Neuronal stem cell (in vitro differentiated cells): ENCODE data around the gene WNT3.

ENCODE experiments used
- DNase-seq: peaks from one replicate; pipeline ENCODE4 v3.0.0-alpha.2; 2013; ENCODE audit warnings: low spot score
- H2AFZ ChIP-seq: one replicate; pipeline ENCODE4 v1.6.1; 2013; ENCODE audit warnings: mild to moderate bottlenecking, low read length, inconsistent platforms
- H2AK5ac ChIP-seq: 2 replicates; pipeline ENCODE4 v1.6.1; 2013; ENCODE audit warnings: low read depth, mild to moderate bottlenecking, inconsistent platforms, low read length, moderate library complexity, mixed read lengths
- H2BK120ac ChIP-seq: 2 replicates; pipeline ENCODE4 v1.6.1; 2013; ENCODE audit warnings: low read depth, mild to moderate bottlenecking, inconsistent platforms, low read length, moderate library complexity, mixed read lengths
- H2BK12ac ChIP-seq: one replicate; pipeline ENCODE4 v1.6.1; 2013; ENCODE audit warnings: low read length, inconsistent platforms
- H2BK15ac ChIP-seq: 2 replicates; pipeline ENCODE4 v1.6.1; 2013; ENCODE audit warnings: mild to moderate bottlenecking, low read length, inconsistent platforms, mixed read lengths
- H2BK5ac ChIP-seq: one replicate; pipeline ENCODE4 v1.6.1; 2013; ENCODE audit warnings: inconsistent platforms, mild to moderate bottlenecking, low read length, moderate library complexity
- H3K14ac ChIP-seq: one replicate; pipeline ENCODE4 v1.6.1; 2013; ENCODE audit warnings: low read length, inconsistent platforms
- H3K18ac ChIP-seq: 2 replicates; pipeline ENCODE4 v1.6.1; 2013; ENCODE audit warnings: low read length, inconsistent platforms
- H3K23ac ChIP-seq: 2 replicates; pipeline ENCODE4 v1.6.1; 2013; ENCODE audit warnings: low read depth, mild to moderate bottlenecking, mixed read lengths, low read length, inconsistent platforms; ENCODE audit not compliant: poor library complexity
- H3K27ac ChIP-seq: replicated peaks from 3 replicates; pipeline ENCODE4 v1.5.1; 2013; ENCODE audit warnings: low read length, inconsistent platforms
- H3K27me3 ChIP-seq, 3 experiments: 2 replicates each; pipeline ENCODE4 v1.6.1; 2013; ENCODE audit warnings: low read length in 3 of 3, mild to moderate bottlenecking in 2 of 3, inconsistent platforms in 1 of 3, low read depth in 1 of 3, mixed read lengths in 1 of 3, moderate library complexity in 1 of 3; ENCODE audit not compliant: control insufficient read depth in 3 of 3, insufficient read depth in 3 of 3
- H3K36me3 ChIP-seq, 2 donors: replicated peaks in 1 of 2; 2 replicates each; pipeline ENCODE4 v1.6.1; 2013; ENCODE audit warnings: low read length in 2 of 2; ENCODE audit not compliant: control insufficient read depth in 2 of 2, insufficient read depth in 2 of 2
- H3K4ac ChIP-seq: 2 replicates; pipeline ENCODE4 v1.6.1; 2013; ENCODE audit warnings: inconsistent platforms, mild to moderate bottlenecking, low read length, moderate library complexity
- H3K4me1 ChIP-seq, 2 donors: 1 replicate in 1 of 2; 2 replicates in 1 of 2; pipeline ENCODE4 v1.6.1; 2013; ENCODE audit warnings: low read length in 2 of 2, low read depth in 1 of 2; ENCODE audit not compliant: control insufficient read depth in 2 of 2, insufficient read depth in 1 of 2
- H3K4me2 ChIP-seq: one replicate; pipeline ENCODE4 v1.6.1; 2013; ENCODE audit warnings: mild to moderate bottlenecking, low read length, inconsistent platforms; ENCODE audit not compliant: insufficient read depth, poor library complexity, severe bottlenecking
- H3K4me3 ChIP-seq, 2 donors: 2 replicates each; pipeline ENCODE4 v1.5.1; 2013; ENCODE audit warnings: low read length in 2 of 2, mild to moderate bottlenecking in 2 of 2, inconsistent platforms in 1 of 2, moderate library complexity in 1 of 2
- H3K79me1 ChIP-seq: one replicate; pipeline ENCODE4 v1.6.1; 2013; ENCODE audit warnings: low read depth, mild to moderate bottlenecking, inconsistent platforms, low read length, moderate library complexity
- H3K9ac ChIP-seq: one replicate; pipeline ENCODE4 v1.6.1; 2013; ENCODE audit warnings: mild to moderate bottlenecking, low read depth, low read length, inconsistent platforms; ENCODE audit not compliant: poor library complexity
- H3K9me3 ChIP-seq, 2 donors: replicated peaks in 1 of 2; 2 replicates each; pipeline versions ENCODE3 to v1.6.1; 2013; ENCODE audit warnings: low read length in 2 of 2, mild to moderate bottlenecking in 2 of 2, inconsistent platforms in 1 of 2, low read depth in 1 of 2, mixed read lengths in 1 of 2, moderate library complexity in 1 of 2; ENCODE audit not compliant: control insufficient read depth in 2 of 2, insufficient read depth in 1 of 2
- H4K8ac ChIP-seq: one replicate; pipeline ENCODE4 v1.6.1; 2013; ENCODE audit warnings: low read depth, mild to moderate bottlenecking, inconsistent platforms, low read length, moderate library complexity
- H4K91ac ChIP-seq: one replicate; pipeline ENCODE4 v1.6.1; 2013; ENCODE audit warnings: low read length, low read depth, mild to moderate bottlenecking, inconsistent platforms; ENCODE audit not compliant: poor library complexity
- WGBS, 2 donors: extraction: QIAGEN DNeasy Blood & Tissue Kit; methylation state at CpG; one replicate each; pipeline ENCODE4 v1.1.7; 2013; ENCODE audit warnings: missing lambda C conversion rate in 2 of 2, mixed read lengths in 1 of 2; ENCODE audit not compliant: insufficient read length in 2 of 2, insufficient replicate concordance in 1 of 2; ENCODE audit errors: extremely low coverage in 2 of 2; 5-methylcytosine and 5-hydroxymethylcytosine counted together

WNT3 gene

GRCh38 chr17:46764000-46764708, 54.3 kb downstream of the WNT3 start:
- Histone ChIP-seq H4K8ac (no peak overlapping the region), H2BK120ac (no peak overlapping the region), H2BK12ac (no peak overlapping the region), H3K79me1 (no peaks in the 10 kb centered on the region), H3K27me3 (no peaks in the 10 kb centered on the region), H3K4me1 (peaks cover 0 to 8% of the 10 kb centered on the region in 2 donors), H2AFZ (no peak overlapping the region), H3K14ac (no peak overlapping the region), H3K4me2 (no peak overlapping the region), H2AK5ac (no peak overlapping the region), H2BK15ac (no peak overlapping the region), H3K4ac (no peak overlapping the region), H4K91ac (no peak overlapping the region), H3K9ac (no peak overlapping the region), H3K4me3 (no peak overlapping the region), H3K23ac (no peak overlapping the region), H3K18ac (no peak overlapping the region), H3K36me3 (peaks cover 0 to 95% of the 10 kb centered on the region in 2 donors), H3K9me3 (no peaks in the 10 kb centered on the region), H2BK5ac (no peak overlapping the region), H3K27ac (no peak overlapping the region)
- DNase-seq = no peak
- WGBS, 2 donors = no CpG with 5 or more reads among the region's 12 CpGs

GRCh38 chr17:46763416-46763815, 55.1 kb downstream of the WNT3 start:
- DNase-seq = no peak
- Histone ChIP-seq H4K91ac (no peak overlapping the region), H3K18ac (no peak overlapping the region), H3K27ac (no peak overlapping the region), H3K9me3 (no peaks in the 10 kb centered on the region), H2BK5ac (no peak overlapping the region), H2BK120ac (no peak overlapping the region), H3K36me3 (peaks cover 0 to 95% of the 10 kb centered on the region in 2 donors), H3K4me2 (no peak overlapping the region), H3K9ac (no peak overlapping the region), H3K4ac (no peak overlapping the region), H2AK5ac (no peak overlapping the region), H3K27me3 (no peaks in the 10 kb centered on the region), H2BK12ac (no peak overlapping the region), H4K8ac (no peak overlapping the region), H2BK15ac (no peak overlapping the region), H3K23ac (no peak overlapping the region), H3K4me3 (no peak overlapping the region), H3K4me1 (peaks cover 0 to 8% of the 10 kb centered on the region in 2 donors), H2AFZ (no peak overlapping the region), H3K14ac (no peak overlapping the region), H3K79me1 (no peaks in the 10 kb centered on the region)
- WGBS, 2 donors = no CpG with 5 or more reads among the region's 3 CpGs

DNA sequence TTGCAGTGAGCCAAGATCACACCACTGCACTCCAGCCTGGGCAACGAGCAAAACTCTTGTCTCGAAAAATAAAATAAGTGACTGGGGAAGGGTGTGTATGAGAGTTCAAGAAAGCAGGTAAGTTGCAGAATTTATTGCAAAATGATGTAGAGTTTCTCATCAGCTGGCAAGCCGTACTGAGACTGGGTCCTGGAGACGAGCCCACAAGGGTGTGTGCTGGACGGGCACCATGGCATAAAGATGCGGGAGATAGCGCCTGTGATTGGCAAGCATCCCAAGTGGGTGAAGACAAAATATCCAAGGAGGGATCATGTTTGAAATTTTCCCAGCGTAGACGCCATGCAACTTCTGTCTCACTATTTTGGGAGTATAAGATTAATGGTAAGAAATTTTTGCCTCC, 59.4 kb downstream of the WNT3 start:
- Histone ChIP-seq H2BK5ac (no peak overlapping the region), H3K4me2 (no peak overlapping the region), H3K36me3 (peaks cover 4 to 96% of the 10 kb centered on the region in 2 donors), H3K4ac (no peak overlapping the region), H2AFZ (no peak overlapping the region), H3K27me3 (no peaks in the 10 kb centered on the region), H2AK5ac (no peak overlapping the region), H3K14ac (no peak overlapping the region), H4K8ac (no peak overlapping the region), H4K91ac (no peak overlapping the region), H3K18ac (no peak overlapping the region), H3K23ac (no peak overlapping the region), H2BK120ac (no peak overlapping the region), H3K9ac (no peak overlapping the region), H3K27ac (no peak overlapping the region), H3K9me3 (no peaks in the 10 kb centered on the region), H3K4me1 (no peaks in the 10 kb centered on the region), H2BK15ac (no peak overlapping the region), H3K79me1 (no peaks in the 10 kb centered on the region), H3K4me3 (no peak overlapping the region), H2BK12ac (no peak overlapping the region)
- WGBS, 2 donors = no CpG with 5 or more reads among the region's 9 CpGs
- DNase-seq = no peak

- H3K23ac ChIP-seq = no peak overlapping the region
- H4K8ac ChIP-seq = no peak overlapping the region
- H2AK5ac ChIP-seq = no peak overlapping the region
- no peaks in the 10 kb centered on the region for H3K27me3 ChIP-seq
- no peak overlapping the region for H2AFZ ChIP-seq
- H3K9me3 ChIP-seq = no peaks in the 10 kb centered on the region
- no peaks in the 10 kb centered on the region for H3K4me1 ChIP-seq
- H2BK5ac ChIP-seq = no peak overlapping the region
- no peak overlapping the region for H3K14ac ChIP-seq
- no peak overlapping the region for H3K27ac ChIP-seq
- H4K91ac ChIP-seq = no peak overlapping the region
- WGBS, 2 donors = no CpG with 5 or more reads among the region's 5 CpGs
- no peak overlapping the region for H2BK120ac ChIP-seq
- peaks cover 4 to 96% of the 10 kb centered on the region in 2 donors for H3K36me3 ChIP-seq
- H3K79me1 ChIP-seq = no peaks in the 10 kb centered on the region
- no peak for DNase-seq
- H3K9ac ChIP-seq = no peak overlapping the region
- no peak overlapping the region for H2BK15ac ChIP-seq
- H2BK12ac ChIP-seq = no peak overlapping the region
- no peak overlapping the region for H3K18ac ChIP-seq
- no peak overlapping the region for H3K4ac ChIP-seq
- no peak overlapping the region for H3K4me2 ChIP-seq
- H3K4me3 ChIP-seq = no peak overlapping the region
Measured at GRCh38 chr17:46758614-46759013, 59.9 kb downstream of the WNT3 start.
